MCF 10A (cell line): ENCODE data around the gene RERE. TPM values are rescaled to one million over a fixed set of nuclear protein-coding genes. Genes with fewer than 3 reads are reported as not detected.

Source experiments
- BruUV-seq: library from RNA; stranded (reverse); fragments of 400-500 nt; replicated peaks from 2 replicates; lab custom pipeline; 2021; lab: Mats Ljungman, UMichigan
- CTCF ChIA-PET: fragments of 300-600 bp; sonication (Branson Sonifier 250); formaldehyde crosslinking; extraction: SDS; loops from one replicate; lab custom pipeline; 2021; ENCODE audit warnings: antibody characterized with exemption, inconsistent platforms; lab: Yijun Ruan, JAX
- POLR2A ChIA-PET: fragments of 300-600, 350-650 bp; sonication (Branson Sonifier 250); formaldehyde crosslinking; extraction: SDS; loops from one replicate; lab custom pipeline; 2020; ENCODE audit warnings: antibody characterized with exemption, inconsistent platforms; lab: Yijun Ruan, JAX
- DNase-seq: peaks from one replicate; pipeline ENCODE4 v3.0.0-alpha.2; 2018; ENCODE audit not compliant: unreplicated experiment
- H3K27ac Mint-ChIP-seq: one replicate; pipeline ENCODE4 v1.8.0; 2022; ENCODE audit warnings: mild to moderate bottlenecking, low read depth, mixed read lengths; ENCODE audit not compliant: unreplicated experiment
- H3K27me3 Mint-ChIP-seq: one replicate; pipeline ENCODE4 v1.8.0; 2022; ENCODE audit warnings: mixed read lengths; ENCODE audit not compliant: insufficient read depth, unreplicated experiment
- H3K36me3 Mint-ChIP-seq: one replicate; pipeline ENCODE4 v1.8.0; 2022; ENCODE audit warnings: mild to moderate bottlenecking, moderate library complexity, mixed read lengths; ENCODE audit not compliant: insufficient read depth, unreplicated experiment
- H3K4me1 Mint-ChIP-seq: one replicate; pipeline ENCODE4 v1.8.0; 2022; ENCODE audit warnings: mixed read lengths; ENCODE audit not compliant: insufficient read depth, unreplicated experiment
- H3K4me3 Mint-ChIP-seq: one replicate; pipeline ENCODE4 v1.8.0; 2022; ENCODE audit warnings: mild to moderate bottlenecking, moderate library complexity, mixed read lengths; ENCODE audit not compliant: unreplicated experiment
- H3K9me3 Mint-ChIP-seq: one replicate; pipeline ENCODE4 v1.8.0; 2022; ENCODE audit warnings: mixed read lengths; ENCODE audit not compliant: unreplicated experiment
- intact Hi-C: fragments of 100-400 bp; cut with micrococcal nuclease; formaldehyde crosslinking; loops from 2 replicates; pipeline ENCODE4 v1.14.1; 2022
- total RNA-seq: library from RNA; stranded (reverse); gene quantifications from 2 replicates; pipeline ENCODE4 v1.2.3, GENCODE V29; 2022
- TF ChIP-seq, protein P1 (sequence below): fragments of 200-600 bp; IDR thresholded peaks from one replicate; pipeline ENCODE4 v1.8.0; 2022; ENCODE audit warnings: antibody characterized with exemption, mild to moderate bottlenecking; ENCODE audit not compliant: unreplicated experiment

RERE gene
- total RNA-seq, 1 experiment from 2014 or later, result 48.4 TPM

- DNase-seq, result no peak
- H3K27ac Mint-ChIP-seq, result no peak overlapping the region
- ChIA-PET POLR2A (interaction anchor here (0.7 kb wide), 1 partner anchor 87 kb away, joined by 3 read pairs; no protein-coding TSS in a partner anchor), CTCF (no interaction called here)
- no peaks in the 10 kb centered on the region for H3K9me3 Mint-ChIP-seq
- H3K4me1 Mint-ChIP-seq, result peaks cover 30% of the 10 kb centered on the region
- BruUV-seq, result no TSS peak
- H3K36me3 Mint-ChIP-seq, result no peaks in the 10 kb centered on the region
- no peaks in the 10 kb centered on the region for H3K27me3 Mint-ChIP-seq
- no peak overlapping the region for H3K4me3 Mint-ChIP-seq
- intact Hi-C loops, result no loop called here
- TF ChIP-seq, protein P1, sequence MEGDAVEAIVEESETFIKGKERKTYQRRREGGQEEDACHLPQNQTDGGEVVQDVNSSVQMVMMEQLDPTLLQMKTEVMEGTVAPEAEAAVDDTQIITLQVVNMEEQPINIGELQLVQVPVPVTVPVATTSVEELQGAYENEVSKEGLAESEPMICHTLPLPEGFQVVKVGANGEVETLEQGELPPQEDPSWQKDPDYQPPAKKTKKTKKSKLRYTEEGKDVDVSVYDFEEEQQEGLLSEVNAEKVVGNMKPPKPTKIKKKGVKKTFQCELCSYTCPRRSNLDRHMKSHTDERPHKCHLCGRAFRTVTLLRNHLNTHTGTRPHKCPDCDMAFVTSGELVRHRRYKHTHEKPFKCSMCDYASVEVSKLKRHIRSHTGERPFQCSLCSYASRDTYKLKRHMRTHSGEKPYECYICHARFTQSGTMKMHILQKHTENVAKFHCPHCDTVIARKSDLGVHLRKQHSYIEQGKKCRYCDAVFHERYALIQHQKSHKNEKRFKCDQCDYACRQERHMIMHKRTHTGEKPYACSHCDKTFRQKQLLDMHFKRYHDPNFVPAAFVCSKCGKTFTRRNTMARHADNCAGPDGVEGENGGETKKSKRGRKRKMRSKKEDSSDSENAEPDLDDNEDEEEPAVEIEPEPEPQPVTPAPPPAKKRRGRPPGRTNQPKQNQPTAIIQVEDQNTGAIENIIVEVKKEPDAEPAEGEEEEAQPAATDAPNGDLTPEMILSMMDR, result no peak
Observed at GRCh38 chr1:8666389-8667167, 150.9 kb downstream of the RERE start.

GRCh38 chr1:8665833-8666232 is 151.6 kb downstream of the RERE start:
- no TSS peak for BruUV-seq
- intact Hi-C loops, result no loop called here
- Mint-ChIP-seq H3K36me3 (no peaks in the 10 kb centered on the region), H3K4me1 (peaks cover 23% of the 10 kb centered on the region), H3K4me3 (no peak overlapping the region), H3K9me3 (no peaks in the 10 kb centered on the region), H3K27me3 (no peaks in the 10 kb centered on the region), H3K27ac (no peak overlapping the region)
- ChIA-PET CTCF (no interaction called here), POLR2A (interaction anchor here (0.8 kb wide), 1 partner anchor 66 kb away, joined by 3 read pairs; no protein-coding TSS in a partner anchor)
- no peak for DNase-seq
- TF ChIP-seq, protein P1, result no peak

- CTCF ChIA-PET, result interaction anchor here (0.6 kb wide), 1 partner anchor 680 kb away, joined by 3 read pairs; no protein-coding TSS in a partner anchor
- no TSS peak for BruUV-seq
- no peak for DNase-seq
- Mint-ChIP-seq H3K4me3 (no peak overlapping the region), H3K4me1 (peaks cover 13% of the 10 kb centered on the region), H3K27ac (no peak overlapping the region), H3K36me3 (no peaks in the 10 kb centered on the region), H3K9me3 (no peaks in the 10 kb centered on the region), H3K27me3 (no peaks in the 10 kb centered on the region)
- intact Hi-C loops, result no loop called here
- TF ChIP-seq, protein P1, result no peak
- POLR2A ChIA-PET, result interaction anchor here (0.8 kb wide), 1 partner anchor 67 kb away, joined by 3 read pairs; no protein-coding TSS in a partner anchor
Observed at GRCh38 chr1:8664887-8665286, 152.6 kb downstream of the RERE start.

- Mint-ChIP-seq H3K4me1 (peaks cover 8% of the 10 kb centered on the region), H3K9me3 (no peaks in the 10 kb centered on the region), H3K36me3 (no peaks in the 10 kb centered on the region), H3K27me3 (no peaks in the 10 kb centered on the region), H3K27ac (no peak overlapping the region), H3K4me3 (no peak overlapping the region)
- intact Hi-C loops, result no loop called here
- ChIA-PET CTCF (interaction anchor here (0.5 to 6.4 kb wide), 2 partner anchors 8 to 316 kb away, joined by 3 to 39 read pairs; no protein-coding TSS in a partner anchor), POLR2A (interaction anchor here (2.4 to 4.2 kb wide), 2 partner anchors 16 to 21 kb away, joined by 5 to 22 read pairs; no protein-coding TSS in a partner anchor)
- BruUV-seq, result no TSS peak
- TF ChIP-seq, protein P1, result no peak
- no peak for DNase-seq
Observed at GRCh38 chr1:8663915-8664329, 153.5 kb downstream of the RERE start.
